Mesothelial cell of epicardium (in vitro differentiated cells): ENCODE data around the gene FAM25A. TPM values are rescaled to one million over a fixed set of nuclear protein-coding genes. Genes with fewer than 3 reads are reported as not detected.
"Not testable (repeated sequence)": the region's sequence is repeated elsewhere in the genome, so short reads cannot be mapped to it uniquely, and the experiment has no call there.

Source experiments
- DNase-seq, 2 experiments: peaks; one replicate each; pipeline ENCODE4 v3.0.0; 2021; ENCODE audit warnings: low spot score in 2 of 2; ENCODE audit not compliant: unreplicated experiment in 2 of 2
- H3K27ac Mint-ChIP-seq: 2 replicates; pipeline ENCODE4 v1.8.0; 2021; ENCODE audit warnings: mixed read lengths
- H3K27me3 Mint-ChIP-seq: 2 replicates; pipeline ENCODE4 v1.8.0; 2021; ENCODE audit warnings: low read depth, mixed read lengths
- H3K36me3 Mint-ChIP-seq: 2 replicates; pipeline ENCODE4 v1.8.0; 2021; ENCODE audit warnings: mixed read lengths
- H3K4me1 Mint-ChIP-seq: 2 replicates; pipeline ENCODE4 v1.8.0; 2021; ENCODE audit warnings: mixed read lengths
- H3K4me3 Mint-ChIP-seq: 2 replicates; pipeline ENCODE4 v1.8.0; 2021; ENCODE audit warnings: mild to moderate bottlenecking, moderate library complexity, mixed read lengths
- H3K9me3 Mint-ChIP-seq: 2 replicates; pipeline ENCODE4 v1.8.0; 2021; ENCODE audit warnings: mixed read lengths
- CTCF ChIP-seq: fragments of 200-600 bp; sonication (generic); IDR thresholded peaks from one replicate; pipeline ENCODE4 v1.5.0; 2021; ENCODE audit warnings: antibody characterized with exemption; ENCODE audit not compliant: unreplicated experiment
- total RNA-seq: library from RNA; stranded (reverse); gene quantifications from 3 replicates; pipeline ENCODE4 v1.2.1, GENCODE V29; 2021

Gene FAM25A
- not detected in 3 replicates for total RNA-seq

GRCh38 chr10:87020056-87020455, at the start of gene FAM25A:
FAM25A (plus strand) TSS chr10:87020294; CDS start chr10:87020325, 31 bp downstream.
- H3K36me3 Mint-ChIP-seq, H3K9me3 Mint-ChIP-seq: not testable (repeated sequence)

GRCh38 chr10:86970982-86971231, 49.2 kb upstream of the FAM25A start:
- Mint-ChIP-seq H3K27me3 (peaks cover 7% of the 10 kb centered on the region), H3K4me3 (peak overlapping the region; percentile 83), H3K9me3 (no peaks in the 10 kb centered on the region), H3K4me1 (peaks cover 46% of the 10 kb centered on the region), H3K36me3 (no peaks in the 10 kb centered on the region), H3K27ac (peak overlapping the region; percentile 77)
- no peak for DNase-seq
- no peak for TF ChIP-seq CTCF

More at GRCh38 chr10:87020056-87020455, at the start of gene FAM25A:
- DNase-seq, H3K4me3 Mint-ChIP-seq, H3K27ac Mint-ChIP-seq, H3K4me1 Mint-ChIP-seq, H3K27me3 Mint-ChIP-seq: not testable (repeated sequence)

- peak overlapping the region; percentile 83 for H3K4me3 Mint-ChIP-seq
- H3K27ac Mint-ChIP-seq = peak overlapping the region; percentile 98
- DNase-seq = peak; percentile 66 to 84
- H3K36me3 Mint-ChIP-seq = no peaks in the 10 kb centered on the region
- peaks cover 41% of the 10 kb centered on the region for H3K4me1 Mint-ChIP-seq
- TF ChIP-seq CTCF = no peak
- peaks cover 7% of the 10 kb centered on the region for H3K27me3 Mint-ChIP-seq
- no peaks in the 10 kb centered on the region for H3K9me3 Mint-ChIP-seq
Measured at GRCh38 chr10:86971232-86971991, 48.7 kb upstream of the FAM25A start.

- Mint-ChIP-seq H3K9me3 (no peaks in the 10 kb centered on the region), H3K36me3 (no peaks in the 10 kb centered on the region), H3K27me3 (peaks cover 7% of the 10 kb centered on the region), H3K4me1 (peaks cover 38% of the 10 kb centered on the region), H3K27ac (peak overlapping the region; percentile 63), H3K4me3 (peak overlapping the region; percentile 22)
- DNase-seq = no peak
- no peak for TF ChIP-seq CTCF
Measured at GRCh38 chr10:86972613-86973380, 47.3 kb upstream of the FAM25A start.

- Mint-ChIP-seq H3K27me3 (peaks cover 7% of the 10 kb centered on the region), H3K36me3 (no peaks in the 10 kb centered on the region), H3K4me3 (peak overlapping the region; percentile 4), H3K4me1 (peaks cover 37% of the 10 kb centered on the region), H3K27ac (peak overlapping the region; percentile 86), H3K9me3 (no peaks in the 10 kb centered on the region)
- TF ChIP-seq CTCF = no peak
- DNase-seq = no peak
Measured at GRCh38 chr10:86974484-86974883, 45.6 kb upstream of the FAM25A start.

GRCh38 chr10:86976362-86977056, 43.6 kb upstream of the FAM25A start:
- Mint-ChIP-seq H3K27me3 (peaks cover 7% of the 10 kb centered on the region), H3K9me3 (no peaks in the 10 kb centered on the region), H3K4me1 (peaks cover 25% of the 10 kb centered on the region), H3K4me3 (no peak overlapping the region), H3K36me3 (no peaks in the 10 kb centered on the region), H3K27ac (no peak overlapping the region)
- TF ChIP-seq CTCF = no peak
- DNase-seq = no peak

- H3K27me3 Mint-ChIP-seq, H3K36me3 Mint-ChIP-seq, H3K27ac Mint-ChIP-seq, H3K4me3 Mint-ChIP-seq, DNase-seq, H3K9me3 Mint-ChIP-seq: not testable (repeated sequence)
- peaks cover 13% of the 10 kb centered on the region for H3K4me1 Mint-ChIP-seq
Measured at GRCh38 chr10:86978457-86978856, 41.6 kb upstream of the FAM25A start.
